OCI-LY7 (cell line): ENCODE results near the gene TM4SF5.

Experiments
- EZH2phosphoT487 ChIP-seq: fragments of 200-600 bp; sonication (generic); IDR thresholded peaks from 2 replicates; pipeline ENCODE4 v1.6.1; 2018; ENCODE audit warnings: low read depth, borderline replicate concordance, mild to moderate bottlenecking, mixed run types, antibody characterized with exemption, low read length, moderate library complexity, mixed read lengths
- TF ChIP-seq, protein P1 (sequence below): fragments of 200-600 bp; sonication (generic); conservative IDR thresholded peaks from 2 replicates; pipeline ENCODE4 v1.5.1; 2014; ENCODE audit warnings: mild to moderate bottlenecking, antibody characterized with exemption, low read length, moderate library complexity, mixed read lengths

DNA sequence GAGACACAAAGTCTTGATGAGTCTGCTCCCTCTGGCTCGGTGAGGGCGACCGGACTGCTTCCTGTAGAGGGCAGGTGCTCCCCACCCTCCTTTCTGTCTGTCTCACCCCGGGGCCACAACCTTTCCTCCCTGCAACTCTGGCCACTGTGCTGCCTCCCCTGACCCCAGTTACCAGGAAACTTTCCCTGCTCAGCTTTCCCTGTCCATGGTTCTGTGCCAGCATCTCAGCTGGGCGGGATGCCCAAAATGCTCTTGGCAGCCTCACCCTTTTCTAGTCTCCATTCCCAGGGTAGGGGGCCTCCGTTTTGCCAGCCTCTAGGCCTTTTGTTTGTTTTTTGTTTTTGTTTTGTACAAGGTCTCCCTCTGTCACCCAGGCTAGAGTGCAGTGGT is 36.7 kb downstream of the TM4SF5 start:
- TF ChIP-seq, protein P1, sequence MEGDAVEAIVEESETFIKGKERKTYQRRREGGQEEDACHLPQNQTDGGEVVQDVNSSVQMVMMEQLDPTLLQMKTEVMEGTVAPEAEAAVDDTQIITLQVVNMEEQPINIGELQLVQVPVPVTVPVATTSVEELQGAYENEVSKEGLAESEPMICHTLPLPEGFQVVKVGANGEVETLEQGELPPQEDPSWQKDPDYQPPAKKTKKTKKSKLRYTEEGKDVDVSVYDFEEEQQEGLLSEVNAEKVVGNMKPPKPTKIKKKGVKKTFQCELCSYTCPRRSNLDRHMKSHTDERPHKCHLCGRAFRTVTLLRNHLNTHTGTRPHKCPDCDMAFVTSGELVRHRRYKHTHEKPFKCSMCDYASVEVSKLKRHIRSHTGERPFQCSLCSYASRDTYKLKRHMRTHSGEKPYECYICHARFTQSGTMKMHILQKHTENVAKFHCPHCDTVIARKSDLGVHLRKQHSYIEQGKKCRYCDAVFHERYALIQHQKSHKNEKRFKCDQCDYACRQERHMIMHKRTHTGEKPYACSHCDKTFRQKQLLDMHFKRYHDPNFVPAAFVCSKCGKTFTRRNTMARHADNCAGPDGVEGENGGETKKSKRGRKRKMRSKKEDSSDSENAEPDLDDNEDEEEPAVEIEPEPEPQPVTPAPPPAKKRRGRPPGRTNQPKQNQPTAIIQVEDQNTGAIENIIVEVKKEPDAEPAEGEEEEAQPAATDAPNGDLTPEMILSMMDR = no peak
- TF ChIP-seq EZH2phosphoT487 = no peak
